ENCODE data around the gene C14orf119.

Gene C14orf119

GRCh38 chr14:23115039-23115731 lies 19.9 kb downstream of the C14orf119 start:
- Mint-ChIP-seq H3K36me3 (ENCODE audit: low read depth) (no peaks in the 10 kb centered on the region), H3K27ac (peak overlapping the region; percentile 12)
- intact Hi-C loops (cut with micrococcal nuclease): no loop called here

GRCh38 chr14:23115918-23116317 lies 20.6 kb downstream of the C14orf119 start:
- intact Hi-C loops (cut with micrococcal nuclease): no loop called here
- Mint-ChIP-seq H3K36me3 (ENCODE audit: low read depth) (no peaks in the 10 kb centered on the region), H3K27ac (no peak overlapping the region)

More at GRCh38 chr14:23115039-23115731, 19.9 kb downstream of the C14orf119 start:
- Mint-ChIP-seq H3K9me3 (no peaks in the 10 kb centered on the region), H3K4me1 (ENCODE audit: low read depth) (peaks cover 35% of the 10 kb centered on the region), H3K4me3 (no peak overlapping the region), H3K27me3 (peaks cover 11% of the 10 kb centered on the region)

GRCh38 chr14:23117371-23118020 lies 22.2 kb downstream of the C14orf119 start:
- Mint-ChIP-seq H3K36me3 (ENCODE audit: low read depth) (no peaks in the 10 kb centered on the region), H3K4me3 (no peak overlapping the region), H3K4me1 (ENCODE audit: low read depth) (peaks cover 57% of the 10 kb centered on the region), H3K9me3 (no peaks in the 10 kb centered on the region), H3K27me3 (peaks cover 11% of the 10 kb centered on the region), H3K27ac (peak overlapping the region; percentile 83)
- intact Hi-C loops (cut with micrococcal nuclease): no loop called here

More at GRCh38 chr14:23115918-23116317, 20.6 kb downstream of the C14orf119 start:
- no peak overlapping the region for H3K4me3 Mint-ChIP-seq
- H3K4me1 Mint-ChIP-seq (ENCODE audit: low read depth): peaks cover 42% of the 10 kb centered on the region
- H3K27me3 Mint-ChIP-seq: peaks cover 11% of the 10 kb centered on the region
- no peaks in the 10 kb centered on the region for H3K9me3 Mint-ChIP-seq

- Mint-ChIP-seq H3K36me3 (ENCODE audit: low read depth) (no peaks in the 10 kb centered on the region), H3K27ac (peak within 1 kb of the TSS; percentile 83), H3K9me3 (no peaks in the 10 kb centered on the region), H3K4me3 (peak within 1 kb of the TSS; percentile 44), H3K4me1 (ENCODE audit: low read depth) (peaks cover 65% of the 10 kb centered on the region), H3K27me3 (peaks cover 8% of the 10 kb centered on the region)
- intact Hi-C loops (cut with micrococcal nuclease): no loop called here
These were observed 23.4 kb downstream of the C14orf119 start, which contains the start of gene CEBPE for GRCh38 chr14:23118506-23119362. Gene CEBPE (minus strand): TSS chr14:23119255. CDS start chr14:23119091, 164 bp downstream.

GRCh38 chr14:23119363-23120327 lies 24.3 kb downstream of the C14orf119 start:
- peaks cover 3% of the 10 kb centered on the region for H3K27me3 Mint-ChIP-seq
- H3K9me3 Mint-ChIP-seq: no peaks in the 10 kb centered on the region
- peak overlapping the region; percentile 44 for H3K4me3 Mint-ChIP-seq
- H3K4me1 Mint-ChIP-seq (ENCODE audit: low read depth): peaks cover 74% of the 10 kb centered on the region
- H3K36me3 Mint-ChIP-seq (ENCODE audit: low read depth): peaks cover 2% of the 10 kb centered on the region
- intact Hi-C loops (cut with micrococcal nuclease): loop anchor here (2.0 kb wide), 2 partner anchors 35 to 175 kb away; no protein-coding TSS in a partner anchor
- H3K27ac Mint-ChIP-seq: peak overlapping the region; percentile 83

GRCh38 chr14:23120541-23121251 lies 25.4 kb downstream of the C14orf119 start:
- Mint-ChIP-seq H3K27me3 (peaks cover 3% of the 10 kb centered on the region), H3K27ac (peak overlapping the region; percentile 83), H3K36me3 (ENCODE audit: low read depth) (peaks cover 12% of the 10 kb centered on the region), H3K4me3 (peak overlapping the region; percentile 27), H3K4me1 (ENCODE audit: low read depth) (peaks cover 74% of the 10 kb centered on the region), H3K9me3 (no peaks in the 10 kb centered on the region)
- intact Hi-C loops (cut with micrococcal nuclease): loop anchor here (1.0 to 2.0 kb wide), 3 partner anchors 34 to 174 kb away; no protein-coding TSS in a partner anchor

- Mint-ChIP-seq H3K9me3 (no peaks in the 10 kb centered on the region), H3K27me3 (peaks cover 3% of the 10 kb centered on the region), H3K4me1 (ENCODE audit: low read depth) (peaks cover 80% of the 10 kb centered on the region), H3K4me3 (no peak overlapping the region), H3K27ac (peak overlapping the region; percentile 83), H3K36me3 (ENCODE audit: low read depth) (peaks cover 19% of the 10 kb centered on the region)
- intact Hi-C loops (cut with micrococcal nuclease): loop anchor here (1.0 to 2.0 kb wide), 3 partner anchors 33 to 173 kb away; no protein-coding TSS in a partner anchor
These were observed 26.1 kb downstream of the C14orf119 start for GRCh38 chr14:23121361-23121771.

- Mint-ChIP-seq H3K27me3 (peaks cover 2% of the 10 kb centered on the region), H3K27ac (peak overlapping the region; percentile 83), H3K9me3 (no peaks in the 10 kb centered on the region), H3K4me3 (no peak overlapping the region), H3K4me1 (ENCODE audit: low read depth) (peaks cover 73% of the 10 kb centered on the region), H3K36me3 (ENCODE audit: low read depth) (peaks cover 26% of the 10 kb centered on the region)
- intact Hi-C loops (cut with micrococcal nuclease): no loop called here
These were observed 26.8 kb downstream of the C14orf119 start for GRCh38 chr14:23122086-23122485.

- Mint-ChIP-seq H3K4me1 (ENCODE audit: low read depth) (peaks cover 69% of the 10 kb centered on the region), H3K27me3 (no peaks in the 10 kb centered on the region), H3K4me3 (no peak overlapping the region), H3K9me3 (no peaks in the 10 kb centered on the region), H3K36me3 (ENCODE audit: low read depth) (peaks cover 39% of the 10 kb centered on the region), H3K27ac (peak overlapping the region; percentile 83)
- intact Hi-C loops (cut with micrococcal nuclease): no loop called here
These were observed 28.1 kb downstream of the C14orf119 start for GRCh38 chr14:23123419-23123818.

GRCh38 chr14:23124337-23124954 lies 29.1 kb downstream of the C14orf119 start:
- H3K27ac Mint-ChIP-seq: peak overlapping the region; percentile 35
- peaks cover 50% of the 10 kb centered on the region for H3K36me3 Mint-ChIP-seq (ENCODE audit: low read depth)
- peaks cover 69% of the 10 kb centered on the region for H3K4me1 Mint-ChIP-seq (ENCODE audit: low read depth)
- intact Hi-C loops (cut with micrococcal nuclease): no loop called here
- H3K9me3 Mint-ChIP-seq: no peaks in the 10 kb centered on the region
- H3K4me3 Mint-ChIP-seq: no peak overlapping the region
- no peaks in the 10 kb centered on the region for H3K27me3 Mint-ChIP-seq

GRCh38 chr14:23125011-23125410 lies 29.7 kb downstream of the C14orf119 start:
- H3K4me1 Mint-ChIP-seq (ENCODE audit: low read depth): peaks cover 69% of the 10 kb centered on the region
- H3K4me3 Mint-ChIP-seq: no peak overlapping the region
- H3K27me3 Mint-ChIP-seq: no peaks in the 10 kb centered on the region
- peaks cover 55% of the 10 kb centered on the region for H3K36me3 Mint-ChIP-seq (ENCODE audit: low read depth)
- no peaks in the 10 kb centered on the region for H3K9me3 Mint-ChIP-seq
- H3K27ac Mint-ChIP-seq: peak overlapping the region; percentile 35
- intact Hi-C loops (cut with micrococcal nuclease): no loop called here

- Mint-ChIP-seq H3K9me3 (no peaks in the 10 kb centered on the region), H3K4me1 (ENCODE audit: low read depth) (peaks cover 69% of the 10 kb centered on the region), H3K27ac (peak overlapping the region; percentile 12), H3K4me3 (no peak overlapping the region), H3K36me3 (ENCODE audit: low read depth) (peaks cover 65% of the 10 kb centered on the region), H3K27me3 (no peaks in the 10 kb centered on the region)
- intact Hi-C loops (cut with micrococcal nuclease): no loop called here
These were observed 30.7 kb downstream of the C14orf119 start for GRCh38 chr14:23125933-23126524.

All from dendritic cell treated with granulocyte-macrophage colony-stimulating factor and Interleukin-4, amounts not matched to agents 40 ng/mL and 50 ng/mL, for 4 days (primary cell).